Left lung (tissue), 10 donors: Measurements from ENCODE around the gene MCC. TPM values are rescaled to one million over a fixed set of nuclear protein-coding genes. Genes with fewer than 3 reads are reported as not detected.

Source experiments
- ATAC-seq: fragments of 200-7000 bp; cut with Tn5 transposase; one replicate; pipeline ENCODE4 v1.9.1; 2020; ENCODE audit warnings: moderate library complexity
- DNase-seq, 4 donors: peaks; one replicate each; pipeline ENCODE4 v3.0.0-alpha.2; 2013 to 2020
- H3K27ac ChIP-seq, 2 donors: fragments of 200-600 bp; sonication (generic) in 1 of 2; one replicate each; pipeline versions ENCODE4 v1.5.0 to v1.8.0; 2020 to 2021
- H3K27me3 ChIP-seq, 2 donors: fragments of 200-600 bp; sonication (generic) in 1 of 2; one replicate each; pipeline versions ENCODE4 v1.5.0 to v1.8.0; 2020 to 2021
- H3K36me3 ChIP-seq, 2 donors: fragments of 200-600 bp; sonication (generic) in 1 of 2; one replicate each; pipeline versions ENCODE4 v1.5.0 to v1.8.0; 2020 to 2021
- H3K4me1 ChIP-seq, 2 donors: fragments of 200-600 bp; one replicate each; pipeline ENCODE4 v1.8.0; 2021
- H3K4me3 ChIP-seq, 2 donors: fragments of 200-600 bp; sonication (generic) in 1 of 2; one replicate each; pipeline versions ENCODE4 v1.5.0 to v1.8.0; 2020 to 2021; ENCODE audit warnings: mild to moderate bottlenecking in 1 of 2
- H3K9me3 ChIP-seq, 2 donors: fragments of 200-600 bp; sonication (generic) in 1 of 2; one replicate each; pipeline versions ENCODE4 v1.5.0 to v1.8.0; 2020 to 2021
- intact Hi-C, 2 donors: fragments of 100-400 bp; cut with DNase I; formaldehyde crosslinking; loops; one replicate each; pipeline versions ENCODE4 v1.11.2 to v1.14.2; 2022
- polyA plus RNA-seq, 6 donors: library from polyadenylated mRNA; unstranded; fragments of 120-200 nt; gene quantifications; one replicate each; pipeline ENCODE4 v1.2.1, GENCODE V29; 2013; ENCODE audit not compliant: insufficient read length in 6 of 6
- total RNA-seq, 2 donors: library from RNA; stranded (reverse); fragmentation: NEBNext Ultra II Directional; extraction: Animal tissue kit (Norgen Biotek cat#: 25700); gene quantifications; one replicate each; pipeline ENCODE4 v1.2.1, GENCODE V29; 2021
- TF ChIP-seq, protein P1 (sequence below), 2 donors: fragments of 200-600 bp; sonication (generic) in 1 of 2; IDR thresholded peaks; one replicate each; pipeline versions ENCODE4 v1.5.0 to v1.8.0; 2021; ENCODE audit warnings: antibody characterized with exemption in 2 of 2
- donor health status: DM: no; HTN: yes; CAD: no.
- donor health status: DM: no; HTN: no; CAD: no.

Gene MCC
- total and polyA plus RNA-seq, 8 donors: 12.5 to 18.4 (median 16.1) TPM

DNA sequence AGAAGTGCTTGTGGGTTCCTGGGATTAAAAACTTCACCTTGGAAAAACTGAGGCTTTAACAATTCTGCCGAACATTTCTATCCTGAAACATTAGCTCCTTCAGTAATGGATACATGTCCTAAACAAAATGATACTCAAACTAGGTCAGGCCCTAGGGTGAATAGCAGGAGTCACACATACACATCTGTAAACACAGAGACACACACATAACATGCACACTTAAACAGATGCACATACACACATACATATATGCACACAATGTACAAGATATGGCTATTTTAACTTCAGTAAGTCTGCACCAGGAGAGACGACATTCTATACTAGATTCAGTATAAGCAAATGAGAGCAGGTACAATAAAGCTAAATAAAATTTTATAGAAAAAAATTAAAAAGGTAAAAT, 387.3 kb downstream of the MCC start:
- Histone ChIP-seq H3K4me3 (no peak overlapping the region), H3K27me3 (no peaks in the 10 kb centered on the region), H3K36me3 (no peaks in the 10 kb centered on the region), H3K9me3 (no peaks in the 10 kb centered on the region), H3K27ac (no peak overlapping the region), H3K4me1 (no peaks in the 10 kb centered on the region)
- DNase-seq (no peak), ATAC-seq (no peak)
- intact Hi-C loops: no loop called here
- TF ChIP-seq, protein P1, sequence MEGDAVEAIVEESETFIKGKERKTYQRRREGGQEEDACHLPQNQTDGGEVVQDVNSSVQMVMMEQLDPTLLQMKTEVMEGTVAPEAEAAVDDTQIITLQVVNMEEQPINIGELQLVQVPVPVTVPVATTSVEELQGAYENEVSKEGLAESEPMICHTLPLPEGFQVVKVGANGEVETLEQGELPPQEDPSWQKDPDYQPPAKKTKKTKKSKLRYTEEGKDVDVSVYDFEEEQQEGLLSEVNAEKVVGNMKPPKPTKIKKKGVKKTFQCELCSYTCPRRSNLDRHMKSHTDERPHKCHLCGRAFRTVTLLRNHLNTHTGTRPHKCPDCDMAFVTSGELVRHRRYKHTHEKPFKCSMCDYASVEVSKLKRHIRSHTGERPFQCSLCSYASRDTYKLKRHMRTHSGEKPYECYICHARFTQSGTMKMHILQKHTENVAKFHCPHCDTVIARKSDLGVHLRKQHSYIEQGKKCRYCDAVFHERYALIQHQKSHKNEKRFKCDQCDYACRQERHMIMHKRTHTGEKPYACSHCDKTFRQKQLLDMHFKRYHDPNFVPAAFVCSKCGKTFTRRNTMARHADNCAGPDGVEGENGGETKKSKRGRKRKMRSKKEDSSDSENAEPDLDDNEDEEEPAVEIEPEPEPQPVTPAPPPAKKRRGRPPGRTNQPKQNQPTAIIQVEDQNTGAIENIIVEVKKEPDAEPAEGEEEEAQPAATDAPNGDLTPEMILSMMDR (IDR thresholded peaks at IDR 0.05): no peak

DNA sequence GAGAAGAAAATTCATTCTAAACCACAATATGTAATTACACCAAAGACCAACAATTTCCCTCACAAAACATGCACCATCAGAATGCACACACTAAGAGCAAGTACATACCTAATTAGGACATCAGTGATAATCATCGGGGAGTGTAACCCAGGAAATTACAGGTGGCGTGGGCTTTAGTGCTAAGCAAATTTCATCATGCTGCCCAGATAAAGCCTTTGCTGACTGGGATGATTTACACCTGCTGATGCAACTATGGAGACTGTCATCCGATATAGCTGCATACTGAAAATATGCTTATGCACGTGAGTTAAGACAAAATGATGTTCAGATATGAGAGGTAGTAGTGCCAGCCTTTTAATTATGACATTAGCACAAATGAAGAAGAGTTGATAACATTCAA, 388.4 kb downstream of the MCC start:
- Histone ChIP-seq H3K4me1 (no peaks in the 10 kb centered on the region), H3K27me3 (no peaks in the 10 kb centered on the region), H3K4me3 (no peak overlapping the region), H3K27ac (no peak overlapping the region), H3K9me3 (no peaks in the 10 kb centered on the region), H3K36me3 (no peaks in the 10 kb centered on the region)
- intact Hi-C loops: no loop called here
- ATAC-seq (no peak), DNase-seq (no peak)
- TF ChIP-seq, protein P1 (IDR thresholded peaks at IDR 0.05): no peak

DNA sequence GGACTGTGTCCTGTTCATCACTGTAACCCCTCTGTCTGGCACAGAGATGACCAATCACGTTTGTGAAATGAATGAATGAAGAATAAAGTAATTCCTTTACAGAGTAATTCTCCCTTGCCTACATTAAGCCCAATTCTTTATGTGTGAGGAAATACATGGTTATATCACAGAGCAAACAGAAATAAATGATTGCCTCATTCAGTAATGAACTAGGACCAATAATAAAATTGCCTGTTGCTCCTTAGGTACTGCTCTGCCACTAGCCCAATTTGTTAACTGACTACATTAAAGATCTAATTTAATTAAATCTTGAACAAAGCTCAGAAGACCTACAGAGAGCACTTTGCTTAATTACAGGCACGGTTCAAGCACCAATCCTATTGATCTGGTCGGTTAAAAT, 389.9 kb downstream of the MCC start:
- H3K4me3 ChIP-seq: no peak overlapping the region
- TF ChIP-seq, protein P1 (IDR thresholded peaks at IDR 0.05): no peak
- no peaks in the 10 kb centered on the region for H3K27me3 ChIP-seq
- DNase-seq (no peak), ATAC-seq (no peak)
- intact Hi-C loops: no loop called here
- H3K9me3 ChIP-seq: no peaks in the 10 kb centered on the region
- H3K36me3 ChIP-seq: no peaks in the 10 kb centered on the region
- H3K27ac ChIP-seq: no peak overlapping the region
- H3K4me1 ChIP-seq: no peaks in the 10 kb centered on the region

GRCh38 chr5:113095831-113096230, 392.4 kb downstream of the MCC start:
- Histone ChIP-seq H3K4me3 (no peak overlapping the region), H3K27me3 (no peaks in the 10 kb centered on the region), H3K4me1 (no peaks in the 10 kb centered on the region), H3K27ac (no peak overlapping the region), H3K36me3 (no peaks in the 10 kb centered on the region), H3K9me3 (no peaks in the 10 kb centered on the region)
- intact Hi-C loops: no loop called here
- ATAC-seq (no peak), DNase-seq (no peak)
- TF ChIP-seq, protein P1 (IDR thresholded peaks at IDR 0.05): no peak

DNA sequence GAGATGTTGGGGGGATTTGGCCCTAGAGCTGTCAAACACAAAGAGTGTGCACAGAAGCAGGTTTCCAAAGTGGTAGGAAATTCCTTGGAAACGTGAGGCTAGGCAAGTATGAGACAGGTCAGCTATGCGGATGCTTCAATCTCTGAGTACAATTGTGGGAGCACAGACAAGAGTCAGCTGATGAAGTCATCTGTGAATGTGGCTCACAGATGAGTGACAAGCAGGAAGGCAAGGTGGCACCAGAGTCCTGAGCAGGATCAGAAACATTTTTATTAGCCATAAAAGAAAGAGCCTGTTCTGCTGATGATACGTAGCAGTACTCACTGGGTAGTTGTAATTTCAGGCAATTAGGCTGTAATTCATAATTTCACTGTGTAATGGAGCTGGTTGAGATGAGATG, 394.7 kb downstream of the MCC start:
- peaks cover 0 to 9% of the 10 kb centered on the region in 2 donors for H3K4me1 ChIP-seq
- H3K27me3 ChIP-seq: no peaks in the 10 kb centered on the region
- TF ChIP-seq, protein P1 (IDR thresholded peaks at IDR 0.05): no peak
- H3K27ac ChIP-seq: no peak overlapping the region
- no peak overlapping the region for H3K4me3 ChIP-seq
- DNase-seq (no peak), ATAC-seq (no peak)
- no peaks in the 10 kb centered on the region for H3K9me3 ChIP-seq
- intact Hi-C loops: no loop called here
- H3K36me3 ChIP-seq: no peaks in the 10 kb centered on the region
